HG03432 (cell line): ENCODE data around the gene EYS.

ENCODE experiments used
- ATAC-seq: cut with Tn5 transposase; IDR thresholded peaks from one replicate; pipeline ENCODE4 v1.9.1; 2021; ENCODE audit warnings: mild to moderate bottlenecking, moderate library complexity; ENCODE audit not compliant: unreplicated experiment

Gene EYS

DNA sequence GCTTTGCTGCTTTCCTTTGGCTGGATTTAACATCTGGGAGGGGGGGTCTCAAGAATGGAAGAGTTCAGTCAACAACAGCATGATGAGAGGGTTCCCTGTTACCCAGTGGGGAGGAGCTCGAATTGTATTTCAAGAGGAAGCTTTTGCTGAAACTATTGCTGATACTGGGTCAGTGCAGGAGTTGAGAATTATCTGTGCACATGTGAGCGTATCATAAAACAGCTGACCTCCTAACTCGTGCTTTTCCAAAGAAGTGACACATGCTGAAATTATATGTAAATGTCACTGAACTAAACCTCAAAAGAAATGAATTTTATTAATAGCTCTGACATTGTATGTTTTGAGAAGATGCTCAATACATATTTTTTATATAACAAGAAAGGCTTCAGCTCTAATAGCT is 1975.1 kb downstream of the EYS start:
- ATAC-seq = no peak

DNA sequence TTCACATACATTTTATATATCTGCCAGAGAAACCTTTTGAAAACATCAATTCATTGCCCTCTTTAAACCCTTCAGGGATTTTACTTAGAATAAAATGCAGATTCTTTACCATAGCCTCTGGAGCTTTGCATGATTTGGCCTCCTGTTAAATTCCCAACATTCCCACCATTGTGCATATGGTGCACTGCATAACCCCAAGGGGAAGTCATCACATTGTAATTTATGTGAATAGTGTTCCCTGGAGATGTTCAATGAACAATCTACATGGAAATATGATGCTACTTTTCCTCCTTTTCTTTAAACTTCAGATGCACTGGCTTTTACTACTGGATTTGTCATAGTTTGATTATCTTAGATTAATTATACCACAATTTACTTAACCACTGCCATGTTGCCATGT is 1976.7 kb downstream of the EYS start:
- no peak for ATAC-seq

DNA sequence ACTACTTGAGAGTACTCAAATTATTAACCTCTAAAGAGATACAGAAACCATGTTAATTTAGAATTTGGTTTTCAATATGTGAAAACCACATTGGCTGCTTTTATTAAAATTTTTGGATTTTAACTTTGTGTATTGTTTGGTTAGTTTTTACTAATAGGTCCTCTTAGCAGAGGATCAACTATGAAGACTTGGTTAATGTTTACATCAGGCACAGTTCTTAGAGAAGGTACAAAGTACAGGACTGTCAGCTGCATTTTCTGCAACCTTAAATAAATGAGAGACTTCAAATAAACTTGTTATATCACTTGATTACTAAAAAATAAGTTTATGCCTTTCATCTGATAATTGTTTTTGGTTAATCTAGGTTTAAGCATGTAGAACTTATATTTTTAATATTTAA is 1982.3 kb downstream of the EYS start:
- ATAC-seq = no peak

- ATAC-seq = no peak
Measured at GRCh38 chr6:63721181-63721580, 1985.8 kb downstream of the EYS start.

DNA sequence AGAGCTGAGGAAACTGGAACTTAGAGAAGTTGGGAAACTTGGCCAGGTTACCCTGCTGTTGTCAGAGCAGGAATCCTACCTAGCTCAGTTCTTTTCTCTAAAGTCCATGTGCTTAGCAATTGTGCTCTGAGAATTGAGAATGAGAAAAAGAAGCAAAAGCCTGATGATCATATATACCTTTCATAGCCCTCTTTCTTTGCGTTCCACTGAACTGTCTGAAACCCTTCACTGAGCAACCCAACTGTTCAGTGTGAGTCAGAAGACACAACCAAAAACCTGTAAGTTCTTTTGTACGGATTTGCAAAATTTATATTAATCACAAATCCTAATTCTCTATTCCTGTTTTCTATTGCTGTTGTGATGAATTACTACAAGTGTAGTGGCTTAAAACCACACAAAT is 1990.9 kb downstream of the EYS start:
- ATAC-seq = peak; percentile 56

DNA sequence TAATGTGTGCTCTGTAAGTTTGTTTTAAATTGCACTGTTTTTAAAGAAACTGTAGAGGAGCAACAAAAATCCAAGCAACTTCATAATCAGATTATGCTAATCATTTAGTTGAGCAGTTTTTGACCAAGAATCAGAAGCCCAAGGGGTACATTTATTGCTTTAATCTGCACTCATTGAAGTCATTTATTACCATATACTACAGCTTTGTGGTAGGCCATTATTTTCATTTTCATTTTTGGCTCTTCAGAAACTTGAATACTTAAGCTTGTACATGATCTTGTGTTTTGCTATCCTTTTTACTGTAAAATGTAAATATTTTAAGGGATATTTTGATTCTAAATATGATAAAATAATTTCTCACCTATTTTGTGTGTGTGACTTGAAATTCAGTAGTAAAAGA is 1992.9 kb downstream of the EYS start:
- ATAC-seq = peak; percentile 50

- ATAC-seq = no peak
Measured at GRCh38 chr6:63713332-63713731, 1993.7 kb downstream of the EYS start.

- ATAC-seq = no peak
Measured at GRCh38 chr6:63709148-63709547, 1997.9 kb downstream of the EYS start.

- no peak for ATAC-seq
Measured at GRCh38 chr6:63708631-63709030, 1998.4 kb downstream of the EYS start.

- no peak for ATAC-seq
Measured at GRCh38 chr6:63706630-63707029, 2000.4 kb downstream of the EYS start.

- ATAC-seq = no peak
Measured at GRCh38 chr6:63705707-63706106, 2001.3 kb downstream of the EYS start.

DNA sequence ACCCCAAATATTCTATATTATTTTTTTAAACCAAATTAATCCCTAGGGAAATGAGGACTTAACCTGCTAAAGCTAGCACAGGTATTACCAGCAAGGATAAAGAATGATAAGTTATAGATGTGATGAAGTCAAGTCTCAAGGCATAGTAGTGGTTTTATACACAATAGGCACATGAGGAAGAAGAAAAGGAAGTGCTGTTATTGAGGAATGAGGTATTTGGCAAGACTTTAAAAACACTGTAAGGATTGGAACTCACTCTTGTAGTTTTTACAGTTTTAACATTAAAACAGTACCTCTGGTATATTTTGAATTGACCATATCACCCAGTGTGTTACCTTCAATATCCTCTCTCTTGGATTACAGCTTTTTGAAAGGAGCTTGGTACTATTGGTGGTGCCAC is 2016.8 kb downstream of the EYS start:
- ATAC-seq = no peak

- no peak for ATAC-seq
Measured at GRCh38 chr6:63689421-63689820, 2017.6 kb downstream of the EYS start.

DNA sequence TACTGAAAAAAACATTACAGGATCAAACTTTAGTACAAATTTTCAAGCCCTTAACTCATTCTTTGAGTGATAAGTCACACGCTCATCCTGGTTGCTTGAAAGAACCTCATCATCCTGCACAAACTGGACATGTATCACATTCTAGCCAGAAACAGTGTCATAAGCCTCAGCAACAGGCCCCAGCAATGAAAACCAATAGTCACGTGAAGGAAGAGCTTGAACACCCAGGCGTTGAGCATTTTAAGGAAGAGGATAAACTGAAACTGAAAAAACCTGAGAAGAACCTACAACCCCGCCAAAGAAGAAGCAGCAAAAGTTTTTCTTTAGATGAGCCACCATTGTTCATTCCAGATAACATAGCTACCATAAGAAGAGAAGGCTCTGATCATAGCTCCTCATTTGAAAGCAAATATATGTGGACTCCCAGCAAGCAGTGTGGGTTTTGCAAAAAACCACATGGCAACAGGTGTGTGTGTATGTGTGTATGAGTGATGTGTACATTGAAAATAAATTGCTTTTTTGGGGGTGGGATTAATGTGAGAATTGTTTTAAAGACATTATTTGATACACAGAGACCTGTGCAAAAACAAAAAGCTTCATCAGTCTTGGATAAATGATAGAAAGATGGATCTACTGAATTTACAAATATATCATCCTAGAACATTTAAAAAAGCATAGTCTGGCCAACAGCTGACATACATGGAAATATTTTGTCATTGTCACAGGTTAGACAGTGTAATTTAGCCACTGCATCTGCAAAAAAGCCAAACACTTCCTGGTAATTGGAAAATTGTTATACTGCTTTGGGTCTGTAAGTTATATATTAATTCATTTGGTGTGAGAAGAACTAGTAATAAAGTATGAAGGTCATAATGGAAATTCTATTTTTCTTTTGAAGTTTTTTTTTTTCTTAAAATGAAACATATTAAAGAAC is 2021.3 kb downstream of the EYS start:
- ATAC-seq = peak; percentile 89

- ATAC-seq = peak; percentile 34
Measured at GRCh38 chr6:63683071-63683603, 2023.9 kb downstream of the EYS start.

- ATAC-seq = no peak
Measured at GRCh38 chr6:63677282-63677681, 2029.7 kb downstream of the EYS start.

- ATAC-seq = no peak
Measured at GRCh38 chr6:63676412-63677114, 2030.5 kb downstream of the EYS start.

- ATAC-seq = no peak
Measured at GRCh38 chr6:63675138-63675537, 2031.9 kb downstream of the EYS start.

DNA sequence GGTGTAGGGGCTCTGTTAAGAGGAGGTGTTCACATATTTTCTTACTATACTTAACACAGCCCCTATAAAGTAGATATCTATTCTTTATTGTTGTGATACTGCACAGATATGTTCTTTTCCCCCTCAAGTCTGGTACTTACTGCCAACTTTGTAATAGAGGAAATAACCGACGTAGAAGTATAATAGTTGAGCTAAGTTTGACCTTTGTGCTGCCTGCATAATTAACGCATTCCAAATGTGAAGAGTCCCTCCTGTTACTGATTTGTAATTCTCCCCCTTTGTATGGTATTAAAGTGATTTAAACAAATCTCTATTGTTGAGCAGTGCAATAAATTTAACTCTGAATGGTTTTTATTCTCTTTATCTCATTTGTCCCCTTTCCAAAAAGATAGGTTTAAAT is 2032.4 kb downstream of the EYS start:
- no peak for ATAC-seq

DNA sequence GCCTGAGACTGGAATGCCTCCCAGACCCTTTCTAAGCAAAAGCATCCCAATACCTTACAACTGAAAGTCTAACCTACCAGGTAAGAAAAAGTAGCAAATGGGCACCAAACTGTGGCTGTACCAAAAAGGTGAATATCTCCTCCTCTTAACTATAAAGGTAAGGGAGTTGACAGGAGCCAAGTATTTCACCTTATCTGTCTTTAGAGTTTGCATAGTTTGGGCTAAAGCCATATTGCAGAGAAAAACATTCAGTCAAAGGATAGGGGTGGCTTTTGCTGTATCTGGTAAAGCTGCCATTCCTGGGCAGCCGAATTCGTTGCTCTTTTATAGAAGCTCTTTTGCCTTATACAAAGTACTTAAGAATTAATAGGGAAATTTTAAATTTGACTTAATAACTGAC is 2033.3 kb downstream of the EYS start:
- no peak for ATAC-seq

DNA sequence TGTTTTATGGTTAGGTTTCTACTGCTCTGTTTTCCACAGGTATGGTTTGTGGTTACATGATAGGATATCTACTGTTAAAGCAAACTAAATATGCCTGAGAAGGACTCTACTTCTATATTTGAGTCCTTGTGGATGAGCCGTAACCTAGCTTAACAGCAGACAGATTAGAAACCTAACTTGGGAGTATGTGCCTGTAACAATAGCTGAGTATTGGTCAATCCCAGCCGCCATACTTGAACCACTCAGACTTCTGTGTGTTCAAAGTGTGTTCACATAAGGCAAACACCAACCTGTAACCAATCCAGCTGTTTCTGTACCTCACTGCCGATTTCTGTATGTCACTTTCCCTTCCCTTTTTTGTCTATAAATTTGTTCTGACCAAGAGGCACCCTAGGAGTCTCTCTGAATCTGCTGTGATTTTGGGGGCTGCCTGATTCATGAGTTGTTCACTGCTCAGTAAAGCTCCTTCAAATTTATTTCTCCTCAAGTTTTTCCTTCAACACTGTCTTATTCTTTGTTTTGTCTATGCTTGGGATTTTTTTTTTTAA is 2034.4 kb downstream of the EYS start:
- no peak for ATAC-seq
